ENCODE data around the gene CUBN.

Gene CUBN

DNA sequence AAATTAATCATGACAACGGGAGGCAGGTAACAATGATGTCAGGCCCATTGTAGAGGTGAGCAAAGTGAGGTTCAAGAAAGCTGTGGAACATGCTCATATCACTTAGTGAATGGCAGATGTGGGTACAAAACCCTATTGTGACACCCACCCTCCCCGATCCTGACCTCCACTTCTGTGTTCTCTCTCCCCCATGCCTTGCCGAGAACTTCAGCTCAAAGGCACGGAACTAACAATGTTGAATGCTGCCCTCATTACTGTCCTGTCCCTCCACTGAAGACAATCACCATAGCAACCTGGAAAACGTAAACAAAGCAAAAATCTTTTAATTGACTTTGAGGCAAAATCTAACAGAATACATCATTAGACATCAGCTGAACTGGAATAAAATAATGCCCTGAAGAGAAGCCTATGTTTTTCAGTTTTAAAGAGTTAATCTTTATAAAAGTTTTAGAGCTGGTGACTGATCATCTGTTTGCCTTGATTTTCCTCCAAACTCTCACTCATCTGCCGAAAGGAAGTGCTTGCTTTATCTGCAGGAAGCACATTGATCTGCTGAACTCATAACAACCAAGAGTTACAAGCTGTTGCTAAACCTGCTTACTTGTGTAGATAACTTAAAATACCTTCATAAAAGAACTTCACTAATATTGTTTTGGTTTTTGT lies 133.6 kb downstream of the CUBN start:
- peak overlapping the region; percentile 81 for H3K27ac ChIP-seq
- TF ChIP-seq, protein P1, sequence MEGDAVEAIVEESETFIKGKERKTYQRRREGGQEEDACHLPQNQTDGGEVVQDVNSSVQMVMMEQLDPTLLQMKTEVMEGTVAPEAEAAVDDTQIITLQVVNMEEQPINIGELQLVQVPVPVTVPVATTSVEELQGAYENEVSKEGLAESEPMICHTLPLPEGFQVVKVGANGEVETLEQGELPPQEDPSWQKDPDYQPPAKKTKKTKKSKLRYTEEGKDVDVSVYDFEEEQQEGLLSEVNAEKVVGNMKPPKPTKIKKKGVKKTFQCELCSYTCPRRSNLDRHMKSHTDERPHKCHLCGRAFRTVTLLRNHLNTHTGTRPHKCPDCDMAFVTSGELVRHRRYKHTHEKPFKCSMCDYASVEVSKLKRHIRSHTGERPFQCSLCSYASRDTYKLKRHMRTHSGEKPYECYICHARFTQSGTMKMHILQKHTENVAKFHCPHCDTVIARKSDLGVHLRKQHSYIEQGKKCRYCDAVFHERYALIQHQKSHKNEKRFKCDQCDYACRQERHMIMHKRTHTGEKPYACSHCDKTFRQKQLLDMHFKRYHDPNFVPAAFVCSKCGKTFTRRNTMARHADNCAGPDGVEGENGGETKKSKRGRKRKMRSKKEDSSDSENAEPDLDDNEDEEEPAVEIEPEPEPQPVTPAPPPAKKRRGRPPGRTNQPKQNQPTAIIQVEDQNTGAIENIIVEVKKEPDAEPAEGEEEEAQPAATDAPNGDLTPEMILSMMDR (conservative IDR thresholded peaks at IDR 0.05) = no peak

DNA sequence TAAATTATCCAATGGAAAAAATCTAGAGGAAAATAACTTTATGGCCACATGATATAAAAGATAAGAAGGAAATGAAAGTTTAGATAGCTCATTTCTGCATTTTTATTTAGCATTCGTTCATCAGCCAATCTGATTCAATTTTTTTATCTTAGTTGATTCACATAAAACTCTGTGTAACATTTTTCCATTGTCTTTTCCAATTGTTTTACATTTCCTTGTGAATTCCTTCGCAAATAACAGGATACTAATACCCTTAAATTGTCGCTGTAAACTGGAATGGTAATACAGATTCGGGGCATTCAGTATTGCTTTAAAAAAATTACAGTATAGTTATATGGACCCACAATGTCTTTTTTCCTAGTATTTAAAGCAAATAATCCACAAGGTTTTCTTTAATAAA lies 136.4 kb downstream of the CUBN start:
- TF ChIP-seq, protein P1 (conservative IDR thresholded peaks at IDR 0.05) = no peak
- H3K27ac ChIP-seq = peak overlapping the region; percentile 73

GRCh38 chr10:16992611-16993119 lies 136.9 kb downstream of the CUBN start:
- peak overlapping the region; percentile 73 for H3K27ac ChIP-seq
- TF ChIP-seq, protein P1 (conservative IDR thresholded peaks at IDR 0.05) = no peak

GRCh38 chr10:16991011-16991410 lies 138.6 kb downstream of the CUBN start:
- TF ChIP-seq, protein P1 (conservative IDR thresholded peaks at IDR 0.05) = no peak
- H3K27ac ChIP-seq = no peak overlapping the region

DNA sequence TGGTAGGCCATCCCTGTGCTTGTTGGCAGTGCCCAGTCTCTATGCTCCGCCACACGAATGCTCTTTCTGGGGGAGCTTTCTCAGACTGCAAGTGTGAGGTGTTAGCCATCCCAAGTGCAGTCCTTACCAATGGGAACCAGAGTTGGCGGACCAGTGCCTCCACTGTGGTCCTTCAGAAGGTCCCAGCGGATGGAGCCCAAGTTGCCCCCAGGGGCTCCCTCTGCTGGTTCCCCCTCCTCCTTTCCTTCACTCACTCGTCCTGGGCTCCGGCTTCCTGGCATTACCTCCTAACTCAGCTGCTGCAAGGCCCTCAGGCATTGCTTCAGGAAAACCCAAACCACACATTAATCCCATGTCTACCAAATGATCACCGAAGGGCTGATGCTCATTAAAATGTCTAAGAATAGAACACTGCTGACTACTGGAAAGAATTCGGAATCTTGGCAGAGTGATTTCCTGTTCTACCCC lies 139.8 kb downstream of the CUBN start:
- no peak overlapping the region for H3K27ac ChIP-seq
- TF ChIP-seq, protein P1 (conservative IDR thresholded peaks at IDR 0.05) = no peak

DNA sequence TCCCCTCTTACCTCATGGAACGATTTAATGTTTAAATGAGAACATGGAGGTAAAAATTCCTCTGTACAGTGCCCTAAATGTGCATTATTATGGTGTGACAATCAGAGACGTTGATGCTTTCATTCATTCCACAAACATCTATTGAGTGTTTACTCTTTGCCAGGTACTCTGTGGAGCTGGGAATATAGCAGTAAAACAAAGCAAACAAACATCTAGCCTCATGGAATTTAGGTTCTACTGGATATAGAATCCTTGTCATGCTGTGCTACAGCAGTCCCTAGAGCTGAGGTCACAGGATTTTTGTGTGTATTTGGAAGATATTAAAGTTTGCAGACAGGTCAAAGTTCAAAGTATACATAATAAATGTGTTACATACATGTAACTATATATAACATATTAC lies 140.7 kb downstream of the CUBN start:
- no peak overlapping the region for H3K27ac ChIP-seq
- TF ChIP-seq, protein P1 (conservative IDR thresholded peaks at IDR 0.05) = no peak

DNA sequence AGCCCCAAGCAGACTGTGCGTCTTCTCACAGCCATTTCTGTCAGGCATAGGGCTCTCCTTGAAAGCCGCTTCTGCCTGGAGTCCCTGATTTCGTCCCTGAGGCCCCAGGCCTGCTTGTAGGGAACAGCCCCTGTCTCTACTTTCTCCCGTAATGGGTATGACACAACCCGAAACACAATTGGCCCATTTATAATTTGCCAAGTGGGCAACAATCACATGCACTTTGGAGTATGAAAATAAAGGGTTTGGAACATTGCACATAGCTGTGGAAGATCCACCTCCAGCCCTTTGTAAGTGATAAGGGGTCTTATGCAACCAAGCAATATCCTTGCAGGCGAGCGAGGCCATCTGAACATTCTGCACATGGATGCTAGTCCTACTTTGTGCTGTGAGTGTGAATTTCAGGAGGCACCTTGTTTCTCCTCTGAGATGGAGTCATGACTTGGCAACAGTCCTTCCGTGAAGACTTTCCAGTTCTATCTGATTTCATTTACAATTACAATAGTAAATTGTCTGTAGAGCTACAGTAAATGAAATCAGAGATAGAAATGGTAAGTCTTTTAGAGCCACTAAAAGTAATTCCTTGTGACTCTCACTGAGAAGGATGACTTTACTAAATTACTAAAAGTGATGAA lies 141.5 kb downstream of the CUBN start:
- TF ChIP-seq, protein P1 (conservative IDR thresholded peaks at IDR 0.05) = no peak
- H3K27ac ChIP-seq = no peak overlapping the region
